Measurements from ENCODE around the gene CYB5RL.

The CYB5RL gene

DNA sequence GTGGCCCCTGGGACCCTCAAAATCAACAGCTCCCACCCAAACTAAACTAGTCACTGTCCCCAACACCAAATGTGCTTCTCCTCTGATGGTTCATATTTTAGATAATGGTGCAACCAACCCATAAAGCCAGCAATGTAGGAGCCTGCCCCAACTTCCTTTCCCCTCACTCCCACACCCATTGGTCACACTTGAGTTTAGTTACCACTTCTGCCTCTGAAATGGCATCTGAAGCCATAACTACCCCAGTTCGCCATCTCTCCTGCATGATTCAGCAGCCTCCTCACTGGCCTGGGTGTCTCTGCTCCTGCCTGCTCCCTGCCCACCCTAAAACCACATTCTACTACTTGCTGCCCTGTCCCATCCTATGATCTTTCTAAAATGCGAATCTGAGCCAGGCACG lies 43.6 kb downstream of the CYB5RL start:
- Histone ChIP-seq H3K4me1 (ENCODE audit: control insufficient read depth, insufficient read depth, low read length) (peaks cover 14% of the 10 kb centered on the region), H3K4me3 (ENCODE audit: low read length) (no peak overlapping the region), H3K36me3 (ENCODE audit: control insufficient read depth, insufficient read depth, low read length, severe bottlenecking) (no peaks in the 10 kb centered on the region), H3K27me3 (replicated peaks; ENCODE audit: control insufficient read depth, insufficient read depth, low read length) (no peaks in the 10 kb centered on the region), H3K9me3 (ENCODE audit: control insufficient read depth, low read length) (no peaks in the 10 kb centered on the region), H3K9ac (ENCODE audit: low read length) (no peak overlapping the region)
- DNase-seq (ENCODE audit: low read depth), result no peak

DNA sequence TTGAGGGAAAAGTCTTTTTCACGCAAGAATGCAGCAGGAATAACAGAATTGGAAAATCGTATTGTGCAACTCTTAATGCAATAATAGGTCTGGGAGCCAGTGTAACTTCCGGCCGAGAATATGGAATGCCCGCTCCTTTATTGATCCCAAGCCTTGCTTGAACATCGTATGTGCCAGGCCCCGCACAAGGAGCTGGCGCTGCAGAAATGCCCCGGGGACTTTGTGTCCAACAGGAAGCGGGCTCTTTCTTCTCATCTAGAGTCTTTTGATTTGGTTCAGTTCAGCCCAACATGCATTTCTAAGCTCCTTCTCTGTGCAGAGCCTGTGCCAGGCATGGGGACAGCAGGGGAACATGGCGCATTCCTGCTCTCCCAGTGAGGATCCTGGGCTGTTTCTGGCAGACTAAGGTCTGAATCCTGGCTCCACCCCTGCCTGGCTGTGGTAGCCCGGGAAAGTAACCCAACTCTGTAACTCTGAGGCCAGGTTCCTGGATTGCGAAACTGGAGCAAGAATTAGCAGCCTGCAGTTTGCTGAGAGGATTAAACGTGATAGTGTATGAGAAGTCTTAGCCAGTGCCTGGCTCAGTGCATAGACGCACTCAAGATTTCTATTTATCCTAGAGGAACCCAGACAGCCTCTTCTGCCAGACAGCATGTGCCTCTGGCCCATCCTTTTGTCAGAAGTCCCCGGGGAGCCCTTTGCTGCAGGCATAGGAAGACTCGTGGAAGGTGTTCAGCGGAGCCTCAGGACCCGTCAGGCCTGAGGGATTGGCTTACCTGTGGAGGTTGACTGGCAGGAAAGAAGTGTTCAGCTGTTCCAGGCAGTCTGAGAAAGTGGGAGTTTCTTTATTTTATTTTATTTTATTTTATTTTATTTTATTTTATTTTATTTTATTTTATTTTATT lies 46.0 kb downstream of the CYB5RL start:
- H3K9ac ChIP-seq (ENCODE audit: low read length), result peak overlapping the region; percentile 34
- peaks cover 14% of the 10 kb centered on the region for H3K4me1 ChIP-seq (ENCODE audit: control insufficient read depth, insufficient read depth, low read length)
- no peaks in the 10 kb centered on the region for H3K27me3 ChIP-seq (replicated peaks; ENCODE audit: control insufficient read depth, insufficient read depth, low read length)
- H3K36me3 ChIP-seq (ENCODE audit: control insufficient read depth, insufficient read depth, low read length, severe bottlenecking), result no peaks in the 10 kb centered on the region
- peak overlapping the region; percentile 66 for H3K4me3 ChIP-seq (ENCODE audit: low read length)
- DNase-seq (ENCODE audit: low read depth), result peak; percentile 91
- H3K9me3 ChIP-seq (ENCODE audit: control insufficient read depth, low read length), result no peaks in the 10 kb centered on the region

DNA sequence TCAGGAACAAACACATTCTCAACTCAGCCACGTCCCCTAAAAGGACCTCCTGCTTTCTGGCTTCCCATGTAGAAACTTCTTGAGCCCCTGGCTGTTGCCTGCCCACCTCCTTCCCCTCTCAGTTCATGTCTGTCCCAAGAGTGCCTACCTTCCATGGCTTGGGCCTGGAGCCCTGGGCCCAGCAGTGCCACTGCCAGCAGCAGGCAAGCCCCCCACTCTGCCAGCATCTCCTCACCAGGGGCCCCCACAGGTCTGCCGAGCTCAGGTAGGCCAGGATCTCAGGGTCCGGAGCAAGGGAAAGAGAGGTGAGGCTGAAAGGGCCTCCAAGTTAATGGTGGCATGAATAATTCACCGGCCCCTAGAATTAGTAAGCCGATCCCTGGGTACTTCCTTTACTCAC lies 47.1 kb downstream of the CYB5RL start, which contains the start of gene CDCP2:
CDCP2 (minus strand) TSS at position 305 of the 400 bp plus-strand sequence; CDS start at position 227, 78 bp downstream.
- H3K27me3 ChIP-seq (replicated peaks; ENCODE audit: control insufficient read depth, insufficient read depth, low read length), result no peaks in the 10 kb centered on the region
- no peaks in the 10 kb centered on the region for H3K36me3 ChIP-seq (ENCODE audit: control insufficient read depth, insufficient read depth, low read length, severe bottlenecking)
- no peak for DNase-seq (ENCODE audit: low read depth)
- H3K9ac ChIP-seq (ENCODE audit: low read length), result peak within 1 kb of the TSS; percentile 34
- H3K4me3 ChIP-seq (ENCODE audit: low read length), result peak within 1 kb of the TSS; percentile 66
- H3K9me3 ChIP-seq (ENCODE audit: control insufficient read depth, low read length), result no peaks in the 10 kb centered on the region
- H3K4me1 ChIP-seq (ENCODE audit: control insufficient read depth, insufficient read depth, low read length), result peaks cover 14% of the 10 kb centered on the region

DNA sequence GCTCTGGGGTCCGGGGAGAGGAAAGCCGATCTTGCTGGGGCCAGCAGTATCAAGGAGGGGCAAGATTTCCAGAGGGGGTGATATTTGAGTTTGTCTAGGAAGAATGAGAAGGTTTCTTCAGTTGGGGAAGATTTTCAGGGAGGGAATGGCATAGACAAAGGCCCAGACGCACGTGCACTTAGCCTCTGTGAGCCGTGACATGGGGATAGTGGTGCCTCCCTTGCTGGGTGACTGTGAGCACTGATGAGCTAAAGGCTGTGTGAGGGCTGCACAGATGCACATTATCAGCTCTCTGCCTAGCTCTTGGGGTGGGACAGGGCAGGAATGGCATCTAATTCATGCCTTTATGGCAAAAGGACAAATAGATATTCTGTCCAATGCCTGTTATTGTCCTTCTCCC lies 48.8 kb downstream of the CYB5RL start:
- no peaks in the 10 kb centered on the region for H3K27me3 ChIP-seq (replicated peaks; ENCODE audit: control insufficient read depth, insufficient read depth, low read length)
- no peak for DNase-seq (ENCODE audit: low read depth)
- peaks cover 14% of the 10 kb centered on the region for H3K4me1 ChIP-seq (ENCODE audit: control insufficient read depth, insufficient read depth, low read length)
- H3K9me3 ChIP-seq (ENCODE audit: control insufficient read depth, low read length), result no peaks in the 10 kb centered on the region
- H3K9ac ChIP-seq (ENCODE audit: low read length), result no peak overlapping the region
- no peak overlapping the region for H3K4me3 ChIP-seq (ENCODE audit: low read length)
- no peaks in the 10 kb centered on the region for H3K36me3 ChIP-seq (ENCODE audit: control insufficient read depth, insufficient read depth, low read length, severe bottlenecking)
